Esophagus muscularis mucosa (tissue), 4 donors: ENCODE data around the gene TMA16. TPM values are rescaled to one million over a fixed set of nuclear protein-coding genes. Genes with fewer than 3 reads are reported as not detected.

Experiments
- DNase-seq: peaks from one replicate; pipeline ENCODE4 v3.0.0-alpha.2; 2017; ENCODE audit errors: extremely low spot score
- H3K27ac ChIP-seq, 4 donors: fragments of 200-600 bp; sonication (generic); replicated peaks in 1 of 4; 1 replicate in 3 of 4; 2 replicates in 1 of 4; pipeline ENCODE4 v1.5.1; 2016 to 2019; ENCODE audit warnings: mild to moderate bottlenecking in 1 of 4
- H3K27me3 ChIP-seq, 4 donors: fragments of 200-600 bp; sonication (generic); one replicate each; pipeline versions ENCODE4 v1.5.1 to v1.6.0; 2016 to 2019
- H3K36me3 ChIP-seq, 4 donors: fragments of 200-600 bp; sonication (generic); one replicate each; pipeline ENCODE4 v1.5.1; 2016 to 2019
- H3K4me1 ChIP-seq, 4 donors: fragments of 200-600 bp; sonication (generic); one replicate each; pipeline ENCODE4 v1.5.1; 2016 to 2019
- H3K4me3 ChIP-seq, 4 donors: fragments of 200-600 bp; sonication (generic); 1 replicate in 2 of 4; 2 replicates in 2 of 4; pipeline ENCODE4 v1.5.1; 2016 to 2019; ENCODE audit warnings: mild to moderate bottlenecking in 4 of 4, moderate library complexity in 1 of 4
- H3K9me3 ChIP-seq, 4 donors: fragments of 200-600 bp; sonication (generic); 1 replicate in 3 of 4; 2 replicates in 1 of 4; pipeline ENCODE4 v1.5.1; 2016 to 2019
- CTCF ChIP-seq, 3 experiments: fragments of 200-600 bp in 2 of 3; fragments of 450-650 bp in 1 of 3; sonication (generic) in 2 of 3; IDR thresholded peaks; one replicate each; pipeline ENCODE4 v1.5.1; 2017 to 2019; ENCODE audit warnings: antibody characterized with exemption in 3 of 3, mild to moderate bottlenecking in 2 of 3, moderate library complexity in 1 of 3
- EP300 ChIP-seq: sonication (generic); formaldehyde crosslinking; IDR thresholded peaks from one replicate; pipeline ENCODE4 v1.6.1; 2017; ENCODE audit warnings: antibody characterized with exemption
- POLR2A ChIP-seq: fragments of 450-650 bp; IDR thresholded peaks from one replicate; pipeline ENCODE4 v1.6.1; 2017; ENCODE audit warnings: antibody characterized with exemption, moderate library complexity, mild to moderate bottlenecking, low read depth
- POLR2AphosphoS5 ChIP-seq, 2 donors: sonication (generic); formaldehyde crosslinking; IDR thresholded peaks; one replicate each; pipeline ENCODE4 v1.6.1; 2017; ENCODE audit warnings: antibody characterized with exemption in 2 of 2
- WGBS: methylation state at CpG from one replicate; pipeline ENCODE4 v1.1.5; 2018; 5-methylcytosine and 5-hydroxymethylcytosine counted together
- intact Hi-C: fragments of 100-400 bp; cut with DNase I; formaldehyde crosslinking; loops from one replicate; pipeline ENCODE4 v1.15.1; 2023
- total RNA-seq, 4 donors: library from RNA; depleted of rRNA; stranded (reverse); fragments of >200 nt; gene quantifications; one replicate each; pipeline versions ENCODE4 v1.1.0 to v1.2.1, GENCODE V29; 2016

The TMA16 gene
- total RNA-seq, 4 donors from 2014 or later: 11.2 to 21.9 (median 16.6) TPM

- peaks cover 5 to 62% (median 30%) of the 10 kb centered on the region in 4 donors for H3K36me3 ChIP-seq
- 98% methylated on average over 2 of the region's 2 CpGs for WGBS
Measured at GRCh38 chr4:163527172-163527571, 32.7 kb downstream of the TMA16 start.

DNA sequence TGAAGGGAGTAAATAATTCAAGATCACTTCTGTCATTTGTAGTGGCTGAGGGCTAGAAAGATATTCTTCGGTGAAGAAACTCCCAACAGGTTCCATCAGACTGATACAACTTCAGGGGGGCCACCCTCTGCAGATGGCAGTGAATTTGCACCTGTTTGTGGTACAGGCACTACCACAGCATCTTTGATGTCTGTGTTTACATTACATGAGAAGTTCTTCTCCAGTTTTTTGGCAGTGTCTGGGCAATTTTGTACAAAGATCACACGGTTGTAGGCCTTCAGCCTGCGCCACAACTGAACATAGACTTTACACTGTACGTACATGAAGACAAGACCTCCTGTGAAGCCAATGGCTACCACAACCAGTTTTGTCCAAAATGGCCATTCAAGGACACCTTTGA is 34.2 kb downstream of the TMA16 start:
- Histone ChIP-seq H3K27me3 (no peaks in the 10 kb centered on the region), H3K27ac (no peak overlapping the region), H3K9me3 (no peaks in the 10 kb centered on the region), H3K4me3 (no peak overlapping the region), H3K4me1 (no peaks in the 10 kb centered on the region), H3K36me3 (peaks cover 0 to 47% (median 22%) of the 10 kb centered on the region in 4 donors)
- TF ChIP-seq POLR2A (no peak), CTCF (IDR thresholded peaks at IDR 0.05) (no peak), POLR2AphosphoS5 (IDR thresholded peaks at IDR 0.05) (no peak)
- intact Hi-C loops: no loop called here
- no peak for DNase-seq
- WGBS: 95% methylated on average over 4 of the region's 4 CpGs

More at GRCh38 chr4:163527172-163527571, 32.7 kb downstream of the TMA16 start:
- Histone ChIP-seq H3K27me3 (no peaks in the 10 kb centered on the region), H3K27ac (no peak overlapping the region), H3K9me3 (no peaks in the 10 kb centered on the region), H3K4me3 (no peak overlapping the region), H3K4me1 (no peaks in the 10 kb centered on the region)
- no peak for TF ChIP-seq CTCF (IDR thresholded peaks at IDR 0.05)
- no peak for TF ChIP-seq POLR2A
- TF ChIP-seq POLR2AphosphoS5 (IDR thresholded peaks at IDR 0.05): no peak
- no peak for TF ChIP-seq EP300
- intact Hi-C loops: no loop called here
- DNase-seq: no peak

DNA sequence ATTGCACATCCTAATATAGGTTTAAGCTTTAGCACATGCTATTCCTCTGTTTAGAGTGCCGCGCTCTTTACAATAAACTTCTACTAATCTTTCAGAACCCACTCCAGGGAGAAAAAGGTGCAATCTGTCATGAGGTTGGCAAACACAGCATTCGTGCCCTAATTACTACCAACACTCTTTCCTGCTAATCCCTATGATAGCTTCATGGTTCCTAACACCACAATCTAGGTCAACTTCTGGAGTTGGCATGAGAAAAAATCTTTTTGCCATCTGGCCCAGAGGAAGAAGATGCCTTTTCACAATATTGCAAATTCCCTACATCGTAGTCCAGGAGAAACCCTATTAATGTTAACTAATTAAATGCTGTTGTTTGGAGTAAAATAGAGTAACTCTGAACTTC is 39.6 kb downstream of the TMA16 start:
- no peak overlapping the region for H3K27ac ChIP-seq
- no peak overlapping the region for H3K4me3 ChIP-seq
- intact Hi-C loops: no loop called here
- no peak for DNase-seq
- H3K4me1 ChIP-seq: no peaks in the 10 kb centered on the region
- WGBS: 80% methylated on average over 4 of the region's 4 CpGs
- H3K9me3 ChIP-seq: no peaks in the 10 kb centered on the region
- H3K36me3 ChIP-seq: peaks cover 0 to 21% (median 7%) of the 10 kb centered on the region in 4 donors
- TF ChIP-seq EP300 (no peak), POLR2A (no peak), POLR2AphosphoS5 (IDR thresholded peaks at IDR 0.05) (no peak), CTCF (IDR thresholded peaks at IDR 0.05) (no peak)
- H3K27me3 ChIP-seq: no peaks in the 10 kb centered on the region

DNA sequence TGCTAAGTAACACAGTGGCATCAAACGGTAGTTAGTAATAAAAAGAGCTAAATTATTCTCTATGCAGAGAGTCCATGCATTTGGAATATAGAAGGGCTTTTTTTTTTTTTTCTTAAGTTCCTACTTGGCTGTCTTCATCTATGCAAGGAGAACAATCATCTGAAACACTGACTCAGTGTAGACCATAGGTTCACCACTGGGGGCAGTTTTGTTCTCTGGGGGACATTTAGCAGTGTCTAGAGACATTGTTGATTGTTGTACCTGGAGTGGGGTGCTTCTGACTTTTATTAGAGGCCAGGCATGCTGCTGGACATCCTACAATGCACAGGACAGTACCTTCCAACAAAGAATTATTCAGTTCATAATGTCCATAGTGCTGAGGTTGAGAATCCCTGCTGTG is 41.2 kb downstream of the TMA16 start:
- Histone ChIP-seq H3K9me3 (no peaks in the 10 kb centered on the region), H3K27me3 (no peaks in the 10 kb centered on the region), H3K4me3 (no peak overlapping the region), H3K36me3 (peaks cover 0 to 5% (median 0%) of the 10 kb centered on the region in 4 donors), H3K27ac (no peak overlapping the region), H3K4me1 (no peaks in the 10 kb centered on the region)
- 95% methylated on average over 1 of the region's 1 CpG for WGBS
- no peak for DNase-seq
- intact Hi-C loops: no loop called here
- TF ChIP-seq POLR2A: no peak
- no peak for TF ChIP-seq CTCF (IDR thresholded peaks at IDR 0.05)
- TF ChIP-seq EP300: no peak
- no peak for TF ChIP-seq POLR2AphosphoS5 (IDR thresholded peaks at IDR 0.05)

- H3K27ac ChIP-seq: no peak overlapping the region
- TF ChIP-seq CTCF (IDR thresholded peaks at IDR 0.05): no peak
- TF ChIP-seq EP300: no peak
- no peak for TF ChIP-seq POLR2AphosphoS5 (IDR thresholded peaks at IDR 0.05)
- no peak for TF ChIP-seq POLR2A
- no peaks in the 10 kb centered on the region for H3K9me3 ChIP-seq
- no peak for DNase-seq
- peaks cover 0 to 3% (median 0%) of the 10 kb centered on the region in 4 donors for H3K36me3 ChIP-seq
- H3K27me3 ChIP-seq: no peaks in the 10 kb centered on the region
- WGBS: 51% methylated on average over 2 of the region's 2 CpGs
- intact Hi-C loops: no loop called here
- H3K4me3 ChIP-seq: no peak overlapping the region
- H3K4me1 ChIP-seq: no peaks in the 10 kb centered on the region
Measured at GRCh38 chr4:163536091-163536490, 41.6 kb downstream of the TMA16 start.
